ENCODE measurements around the gene GALC. TPM values are rescaled to one million over a fixed set of nuclear protein-coding genes. Genes with fewer than 3 reads are reported as not detected.

The GALC gene
- total and polyA plus RNA-seq, 12 donors, result 8.3 to 330 (median 37.3) TPM

- no peaks in the 10 kb centered on the region for H3K36me3 ChIP-seq (replicated peaks in 1 of 2)
- no peak for DNase-seq
- no peak overlapping the region for H3K27ac ChIP-seq
- intact Hi-C loops (cut with DNase I), result no loop called here
- WGBS, 4 donors, result 35 to 70% (median 59%) methylated on average over 1 of the region's 1 CpG
- no peaks in the 10 kb centered on the region for H3K27me3 ChIP-seq
- H3K4me1 ChIP-seq (replicated peaks in 1 of 2), result no peaks in the 10 kb centered on the region
- H3K4me3 ChIP-seq, result no peak overlapping the region
- H3K9me3 ChIP-seq (replicated peaks in 1 of 3), result no peaks in the 10 kb centered on the region
- TF ChIP-seq CTCF (IDR thresholded peaks at IDR 0.05), result no peak
- no peak for TF ChIP-seq POLR2A (IDR thresholded peaks at IDR 0.05)
Observed at GRCh38 chr14:88007608-88008007, 14.6 kb upstream of the GALC start.

GRCh38 chr14:88005978-88006851 lies 13.2 kb upstream of the GALC start:
- TF ChIP-seq CTCF (IDR thresholded peaks at IDR 0.05) (no peak), POLR2A (IDR thresholded peaks at IDR 0.05) (no peak)
- 69 to 77% (median 72%) methylated on average over 13 of the region's 13 CpGs for WGBS, 4 donors
- Histone ChIP-seq H3K27me3 (no peaks in the 10 kb centered on the region), H3K4me1 (replicated peaks in 1 of 2) (no peaks in the 10 kb centered on the region), H3K4me3 (peak overlapping the region in 1 of 4 donors; percentile 44), H3K36me3 (replicated peaks in 1 of 2) (no peaks in the 10 kb centered on the region), H3K9me3 (replicated peaks in 1 of 3) (no peaks in the 10 kb centered on the region), H3K27ac (peak overlapping the region in 2 of 5 donors; percentile 26 to 83)
- peak in 3 of 7 donors; percentile 20 to 37 (median 25) for DNase-seq
- intact Hi-C loops (cut with DNase I), result no loop called here

- H3K4me3 ChIP-seq, result peak within 1 kb of the TSS in 1 of 4 donors; percentile 44
- no peaks in the 10 kb centered on the region for H3K27me3 ChIP-seq
- H3K36me3 ChIP-seq (replicated peaks in 1 of 2), result no peaks in the 10 kb centered on the region
- TF ChIP-seq POLR2A (IDR thresholded peaks at IDR 0.05) (no peak), CTCF (IDR thresholded peaks at IDR 0.05) (no peak)
- no peaks in the 10 kb centered on the region for H3K9me3 ChIP-seq (replicated peaks in 1 of 3)
- no peak for DNase-seq
- intact Hi-C loops (cut with DNase I), result no loop called here
- WGBS, 4 donors, result 41 to 57% (median 46%) methylated on average over 3 of the region's 3 CpGs
- no peaks in the 10 kb centered on the region for H3K4me1 ChIP-seq (replicated peaks in 1 of 2)
- peak within 1 kb of the TSS in 2 of 5 donors; percentile 26 to 83 for H3K27ac ChIP-seq
Observed at GRCh38 chr14:88005050-88005481, 12.1 kb upstream of the GALC start, which contains the start of gene GPR65. Gene GPR65, plus strand, starts transcription at chr14:88005135. Its CDS starts 5,713 bp downstream, at chr14:88010848.

- Histone ChIP-seq H3K4me1 (replicated peaks in 1 of 2) (no peaks in the 10 kb centered on the region), H3K27ac (no peak overlapping the region), H3K27me3 (no peaks in the 10 kb centered on the region), H3K9me3 (replicated peaks in 1 of 3) (no peaks in the 10 kb centered on the region), H3K36me3 (replicated peaks in 1 of 2) (no peaks in the 10 kb centered on the region), H3K4me3 (peak overlapping the region in 1 of 4 donors; percentile 44)
- intact Hi-C loops (cut with DNase I), result no loop called here
- 54 to 69% (median 63%) methylated on average over 3 of the region's 3 CpGs for WGBS, 4 donors
- TF ChIP-seq POLR2A (IDR thresholded peaks at IDR 0.05), result no peak
- no peak for TF ChIP-seq CTCF (IDR thresholded peaks at IDR 0.05)
- DNase-seq, result no peak
Observed at GRCh38 chr14:88004506-88005036, 11.6 kb upstream of the GALC start.

Data from adrenal gland (tissue), 12 donors.